Activated naive CD8-positive, alpha-beta T cell (primary cell): ENCODE measurements around the gene C5AR2.

Source experiments
- H3K27ac Mint-ChIP-seq: one replicate; pipeline ENCODE4 v1.8.0; 2021; ENCODE audit warnings: mixed read lengths
- H3K27me3 Mint-ChIP-seq: one replicate; pipeline ENCODE4 v1.8.0; 2021; ENCODE audit warnings: mixed read lengths
- H3K36me3 Mint-ChIP-seq: one replicate; pipeline ENCODE4 v1.8.0; 2021; ENCODE audit warnings: mixed read lengths
- H3K4me1 Mint-ChIP-seq: one replicate; pipeline ENCODE4 v1.8.0; 2021; ENCODE audit warnings: low read depth, mixed read lengths
- H3K4me3 Mint-ChIP-seq: one replicate; pipeline ENCODE4 v1.8.0; 2021; ENCODE audit warnings: mild to moderate bottlenecking, mixed read lengths
- H3K9me3 Mint-ChIP-seq: one replicate; pipeline ENCODE4 v1.8.0; 2021; ENCODE audit warnings: low read depth, mixed read lengths

The C5AR2 gene

GRCh38 chr19:47370045-47370611 lies 38.2 kb downstream of the C5AR2 start:
- no peaks in the 10 kb centered on the region for H3K27me3 Mint-ChIP-seq
- no peak overlapping the region for H3K4me3 Mint-ChIP-seq
- no peaks in the 10 kb centered on the region for H3K9me3 Mint-ChIP-seq
- H3K4me1 Mint-ChIP-seq, result no peaks in the 10 kb centered on the region
- peaks cover 5% of the 10 kb centered on the region for H3K36me3 Mint-ChIP-seq
- H3K27ac Mint-ChIP-seq, result no peak overlapping the region

GRCh38 chr19:47371261-47371660 lies 39.3 kb downstream of the C5AR2 start:
- Mint-ChIP-seq H3K36me3 (peaks cover 5% of the 10 kb centered on the region), H3K4me3 (no peak overlapping the region), H3K4me1 (no peaks in the 10 kb centered on the region), H3K27ac (no peak overlapping the region), H3K27me3 (no peaks in the 10 kb centered on the region), H3K9me3 (no peaks in the 10 kb centered on the region)

- Mint-ChIP-seq H3K36me3 (peaks cover 3% of the 10 kb centered on the region), H3K4me3 (no peak overlapping the region), H3K9me3 (no peaks in the 10 kb centered on the region), H3K27ac (no peak overlapping the region), H3K4me1 (no peaks in the 10 kb centered on the region), H3K27me3 (no peaks in the 10 kb centered on the region)
Observed at GRCh38 chr19:47372603-47373002, 40.6 kb downstream of the C5AR2 start.

GRCh38 chr19:47373246-47374240 lies 41.6 kb downstream of the C5AR2 start:
- Mint-ChIP-seq H3K4me1 (no peaks in the 10 kb centered on the region), H3K9me3 (no peaks in the 10 kb centered on the region), H3K4me3 (no peak overlapping the region), H3K27ac (no peak overlapping the region), H3K36me3 (peaks cover 3% of the 10 kb centered on the region), H3K27me3 (no peaks in the 10 kb centered on the region)

GRCh38 chr19:47374876-47375693 lies 43.1 kb downstream of the C5AR2 start:
- Mint-ChIP-seq H3K27me3 (no peaks in the 10 kb centered on the region), H3K4me3 (no peak overlapping the region), H3K27ac (no peak overlapping the region), H3K36me3 (no peaks in the 10 kb centered on the region), H3K4me1 (no peaks in the 10 kb centered on the region), H3K9me3 (no peaks in the 10 kb centered on the region)

GRCh38 chr19:47375694-47376588 lies 44.0 kb downstream of the C5AR2 start:
- Mint-ChIP-seq H3K27ac (no peak overlapping the region), H3K36me3 (no peaks in the 10 kb centered on the region), H3K4me1 (no peaks in the 10 kb centered on the region)

GRCh38 chr19:47376589-47377144 lies 44.7 kb downstream of the C5AR2 start:
- Mint-ChIP-seq H3K27me3 (no peaks in the 10 kb centered on the region), H3K27ac (no peak overlapping the region), H3K36me3 (no peaks in the 10 kb centered on the region), H3K4me3 (no peak overlapping the region), H3K9me3 (no peaks in the 10 kb centered on the region), H3K4me1 (peaks cover 4% of the 10 kb centered on the region)

More at GRCh38 chr19:47375694-47376588, 44.0 kb downstream of the C5AR2 start:
- no peak overlapping the region for H3K4me3 Mint-ChIP-seq
- H3K9me3 Mint-ChIP-seq, result no peaks in the 10 kb centered on the region
- no peaks in the 10 kb centered on the region for H3K27me3 Mint-ChIP-seq

- no peaks in the 10 kb centered on the region for H3K9me3 Mint-ChIP-seq
- H3K4me1 Mint-ChIP-seq, result peaks cover 9% of the 10 kb centered on the region
- no peak overlapping the region for H3K4me3 Mint-ChIP-seq
- no peaks in the 10 kb centered on the region for H3K36me3 Mint-ChIP-seq
- H3K27me3 Mint-ChIP-seq, result no peaks in the 10 kb centered on the region
- no peak overlapping the region for H3K27ac Mint-ChIP-seq
Observed at GRCh38 chr19:47377208-47377701, 45.3 kb downstream of the C5AR2 start.

GRCh38 chr19:47377801-47378200 lies 45.8 kb downstream of the C5AR2 start:
- Mint-ChIP-seq H3K9me3 (no peaks in the 10 kb centered on the region), H3K4me1 (peaks cover 11% of the 10 kb centered on the region), H3K27ac (no peak overlapping the region), H3K36me3 (no peaks in the 10 kb centered on the region), H3K4me3 (no peak overlapping the region), H3K27me3 (no peaks in the 10 kb centered on the region)

GRCh38 chr19:47378246-47378645 lies 46.3 kb downstream of the C5AR2 start:
- peaks cover 13% of the 10 kb centered on the region for H3K4me1 Mint-ChIP-seq
- H3K36me3 Mint-ChIP-seq, result no peaks in the 10 kb centered on the region
- no peak overlapping the region for H3K4me3 Mint-ChIP-seq
- no peaks in the 10 kb centered on the region for H3K27me3 Mint-ChIP-seq
- no peaks in the 10 kb centered on the region for H3K9me3 Mint-ChIP-seq
- H3K27ac Mint-ChIP-seq, result no peak overlapping the region

- no peaks in the 10 kb centered on the region for H3K9me3 Mint-ChIP-seq
- no peaks in the 10 kb centered on the region for H3K36me3 Mint-ChIP-seq
- peaks cover 17% of the 10 kb centered on the region for H3K4me1 Mint-ChIP-seq
- no peak overlapping the region for H3K4me3 Mint-ChIP-seq
- H3K27ac Mint-ChIP-seq, result no peak overlapping the region
- no peaks in the 10 kb centered on the region for H3K27me3 Mint-ChIP-seq
Observed at GRCh38 chr19:47379381-47379938, 47.5 kb downstream of the C5AR2 start.

- H3K27ac Mint-ChIP-seq, result no peak overlapping the region
- H3K4me3 Mint-ChIP-seq, result no peak overlapping the region
- peaks cover 17% of the 10 kb centered on the region for H3K4me1 Mint-ChIP-seq
- H3K9me3 Mint-ChIP-seq, result no peaks in the 10 kb centered on the region
- no peaks in the 10 kb centered on the region for H3K36me3 Mint-ChIP-seq
- no peaks in the 10 kb centered on the region for H3K27me3 Mint-ChIP-seq
Observed at GRCh38 chr19:47380559-47380958, 48.6 kb downstream of the C5AR2 start.

GRCh38 chr19:47381121-47381520 lies 49.1 kb downstream of the C5AR2 start:
- Mint-ChIP-seq H3K27me3 (no peaks in the 10 kb centered on the region), H3K4me1 (peaks cover 17% of the 10 kb centered on the region), H3K4me3 (no peak overlapping the region), H3K27ac (no peak overlapping the region), H3K36me3 (no peaks in the 10 kb centered on the region), H3K9me3 (no peaks in the 10 kb centered on the region)
